ENCODE measurements around the gene PPP1R9B.

DNA sequence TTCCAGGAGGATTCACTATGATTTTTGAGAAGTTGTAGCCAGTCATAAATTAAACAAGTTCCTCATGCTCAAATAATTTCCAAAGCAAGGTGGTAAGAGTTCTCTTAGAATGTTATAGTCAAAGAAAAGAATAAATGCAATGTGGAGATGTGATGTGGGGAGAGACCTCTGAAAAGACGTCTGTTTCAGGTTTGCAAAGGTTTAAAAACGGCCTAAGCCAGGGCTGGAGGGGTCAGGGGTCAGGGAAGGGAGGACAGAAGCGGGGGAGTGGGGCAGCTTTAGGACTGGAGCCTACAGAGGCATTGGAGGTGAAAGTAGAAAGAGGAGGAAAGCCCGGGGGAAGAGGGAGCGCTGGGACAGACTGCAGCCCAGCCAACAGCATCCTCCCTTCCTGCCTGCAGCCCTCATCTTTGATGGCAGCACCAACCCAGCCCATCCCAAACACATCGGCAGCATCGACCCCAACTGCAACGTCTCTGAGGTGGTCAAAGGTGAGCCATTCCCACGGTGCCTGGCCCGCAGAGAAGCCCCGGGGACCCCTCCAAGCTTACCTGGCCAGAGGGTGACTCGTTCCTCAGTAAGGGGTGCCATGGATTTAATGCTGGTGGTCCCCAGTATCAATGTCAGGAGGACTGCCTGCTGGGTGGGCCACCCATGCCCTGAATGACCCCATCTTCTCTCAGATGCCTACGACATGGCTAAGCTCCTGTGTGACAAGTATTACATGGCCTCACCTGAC is 43.9 kb downstream of the PPP1R9B start:
- TF ChIP-seq, protein P1, sequence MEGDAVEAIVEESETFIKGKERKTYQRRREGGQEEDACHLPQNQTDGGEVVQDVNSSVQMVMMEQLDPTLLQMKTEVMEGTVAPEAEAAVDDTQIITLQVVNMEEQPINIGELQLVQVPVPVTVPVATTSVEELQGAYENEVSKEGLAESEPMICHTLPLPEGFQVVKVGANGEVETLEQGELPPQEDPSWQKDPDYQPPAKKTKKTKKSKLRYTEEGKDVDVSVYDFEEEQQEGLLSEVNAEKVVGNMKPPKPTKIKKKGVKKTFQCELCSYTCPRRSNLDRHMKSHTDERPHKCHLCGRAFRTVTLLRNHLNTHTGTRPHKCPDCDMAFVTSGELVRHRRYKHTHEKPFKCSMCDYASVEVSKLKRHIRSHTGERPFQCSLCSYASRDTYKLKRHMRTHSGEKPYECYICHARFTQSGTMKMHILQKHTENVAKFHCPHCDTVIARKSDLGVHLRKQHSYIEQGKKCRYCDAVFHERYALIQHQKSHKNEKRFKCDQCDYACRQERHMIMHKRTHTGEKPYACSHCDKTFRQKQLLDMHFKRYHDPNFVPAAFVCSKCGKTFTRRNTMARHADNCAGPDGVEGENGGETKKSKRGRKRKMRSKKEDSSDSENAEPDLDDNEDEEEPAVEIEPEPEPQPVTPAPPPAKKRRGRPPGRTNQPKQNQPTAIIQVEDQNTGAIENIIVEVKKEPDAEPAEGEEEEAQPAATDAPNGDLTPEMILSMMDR (IDR thresholded peaks at IDR 0.05): no peak
- no peak for TF ChIP-seq POLR2A (IDR thresholded peaks at IDR 0.05)
